C4-2B (cell line): ENCODE data around the gene FUS.

Experiments
- H3K27ac ChIP-seq: fragments of 450-650 bp; 2 replicates; pipeline ENCODE4 v1.5.1; 2017
- CTCF ChIP-seq: fragments of 450-650 bp; conservative IDR thresholded peaks from 2 replicates; pipeline ENCODE4 v1.5.1; 2017; ENCODE audit warnings: mild to moderate bottlenecking
- ZFX ChIP-seq: fragments of 450-650 bp; IDR thresholded peaks from 2 replicates; pipeline ENCODE4 v1.6.1; 2017

The FUS gene

GRCh38 chr16:31215287-31216162 is 35.6 kb downstream of the FUS start:
- TF ChIP-seq CTCF (no peak), ZFX (no peak)
- peak overlapping the region; percentile 60 for H3K27ac ChIP-seq

DNA sequence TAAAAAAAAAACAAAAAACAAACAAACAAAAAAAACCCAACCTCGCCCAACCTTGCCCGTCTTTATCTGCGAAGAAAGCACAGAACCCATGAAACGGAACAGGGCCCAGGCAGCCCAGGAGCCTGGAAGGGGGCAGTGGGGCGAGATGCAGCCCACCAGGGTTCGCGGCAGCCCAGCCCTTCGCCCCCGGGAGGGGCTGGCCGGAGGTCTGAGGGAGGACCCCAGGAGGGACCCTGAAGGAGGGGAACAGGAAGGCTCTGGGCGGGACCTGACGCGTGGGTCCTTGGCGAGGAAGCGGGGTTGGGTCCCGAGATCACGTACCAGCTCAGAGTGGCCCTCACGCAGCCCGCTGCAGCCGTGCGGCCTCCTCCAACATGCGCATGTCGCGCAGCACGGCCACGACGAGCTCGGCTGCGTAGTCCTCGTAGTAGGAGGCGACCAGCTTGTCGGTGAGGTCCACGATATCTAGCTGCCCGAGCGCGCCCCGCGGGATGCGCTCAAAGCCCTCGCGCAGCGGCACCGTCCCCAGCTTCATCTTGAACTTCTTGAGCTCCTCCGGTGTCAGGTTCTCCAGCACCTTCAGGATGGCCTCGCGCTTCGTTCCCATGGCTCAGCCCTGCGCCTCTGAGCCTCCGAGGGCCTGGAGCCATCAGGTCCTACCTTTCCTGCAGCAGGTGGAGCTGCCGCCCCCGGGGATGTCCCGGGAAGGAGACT is 36.6 kb downstream of the FUS start, which contains the start of gene PYDC1:
Gene PYDC1, minus strand, starts transcription at position 714 of the 714 bp plus-strand sequence. Its CDS starts 107 bp downstream, at position 607.
- TF ChIP-seq ZFX (no peak), CTCF (no peak)
- peak within 1 kb of the TSS; percentile 60 for H3K27ac ChIP-seq

GRCh38 chr16:31217136-31217530 is 37.2 kb downstream of the FUS start:
- TF ChIP-seq CTCF (no peak), ZFX (no peak)
- H3K27ac ChIP-seq, result no peak overlapping the region

- TF ChIP-seq CTCF (no peak), ZFX (no peak)
- no peak overlapping the region for H3K27ac ChIP-seq
Observed at GRCh38 chr16:31219154-31219741, 39.3 kb downstream of the FUS start.

GRCh38 chr16:31221357-31222160 is 41.6 kb downstream of the FUS start:
- TF ChIP-seq CTCF (no peak), ZFX (no peak)

GRCh38 chr16:31223044-31223443 is 43.1 kb downstream of the FUS start:
- no peak overlapping the region for H3K27ac ChIP-seq
- TF ChIP-seq ZFX (no peak), CTCF (no peak)

More at GRCh38 chr16:31221357-31222160, 41.6 kb downstream of the FUS start:
- H3K27ac ChIP-seq, result no peak overlapping the region
